COLO668 (cell line): Measurements from ENCODE around the gene OBP2B.
A peak's percentile ranks its signal among the peaks of the same experiment; 100 is the strongest.
"Not testable (repeated sequence)": the region's sequence is repeated elsewhere in the genome, so short reads cannot be mapped to it uniquely, and the experiment has no call there.

ENCODE experiments used
- DNase-seq: peaks from one replicate; lab custom pipeline; 2025; ENCODE audit not compliant: unreplicated experiment; lab: John Stamatoyannopoulos, UW

OBP2B gene

GRCh38 chr9:133238851-133239532 lies 29.9 kb upstream of the OBP2B start:
- DNase-seq: peak; percentile 42

DNA sequence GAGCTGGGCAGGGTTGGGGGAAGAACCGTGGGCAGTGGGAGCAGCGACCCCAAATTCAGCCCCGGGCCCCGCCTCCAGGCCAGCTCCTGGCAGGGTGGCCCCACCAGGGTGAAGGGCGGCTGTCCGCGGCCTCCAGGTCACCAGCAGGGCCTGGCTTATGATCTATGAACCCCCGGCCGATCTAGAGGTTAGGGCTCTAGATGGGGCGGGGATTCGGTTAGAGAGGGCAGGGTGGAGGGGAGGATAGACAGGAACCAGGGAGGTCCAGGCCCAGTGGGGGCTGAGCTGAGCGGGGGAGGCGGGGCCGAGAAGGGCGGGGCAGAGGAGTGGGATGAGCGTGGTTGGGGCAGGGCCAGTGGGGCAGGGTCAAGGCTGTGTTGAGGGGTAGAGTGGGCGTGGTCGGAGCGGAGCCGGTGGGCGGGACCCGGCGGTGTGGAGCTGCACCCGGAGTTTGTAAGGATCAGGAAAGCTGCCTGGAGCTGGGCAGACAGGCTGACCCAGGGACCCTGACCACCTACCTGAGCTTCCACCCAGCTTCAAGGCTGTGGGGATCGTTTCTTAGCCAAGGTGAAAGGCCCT lies 29.3 kb upstream of the OBP2B start:
- no peak for DNase-seq

- DNase-seq: no peak
Measured at GRCh38 chr9:133237035-133237731, 28.1 kb upstream of the OBP2B start.

DNA sequence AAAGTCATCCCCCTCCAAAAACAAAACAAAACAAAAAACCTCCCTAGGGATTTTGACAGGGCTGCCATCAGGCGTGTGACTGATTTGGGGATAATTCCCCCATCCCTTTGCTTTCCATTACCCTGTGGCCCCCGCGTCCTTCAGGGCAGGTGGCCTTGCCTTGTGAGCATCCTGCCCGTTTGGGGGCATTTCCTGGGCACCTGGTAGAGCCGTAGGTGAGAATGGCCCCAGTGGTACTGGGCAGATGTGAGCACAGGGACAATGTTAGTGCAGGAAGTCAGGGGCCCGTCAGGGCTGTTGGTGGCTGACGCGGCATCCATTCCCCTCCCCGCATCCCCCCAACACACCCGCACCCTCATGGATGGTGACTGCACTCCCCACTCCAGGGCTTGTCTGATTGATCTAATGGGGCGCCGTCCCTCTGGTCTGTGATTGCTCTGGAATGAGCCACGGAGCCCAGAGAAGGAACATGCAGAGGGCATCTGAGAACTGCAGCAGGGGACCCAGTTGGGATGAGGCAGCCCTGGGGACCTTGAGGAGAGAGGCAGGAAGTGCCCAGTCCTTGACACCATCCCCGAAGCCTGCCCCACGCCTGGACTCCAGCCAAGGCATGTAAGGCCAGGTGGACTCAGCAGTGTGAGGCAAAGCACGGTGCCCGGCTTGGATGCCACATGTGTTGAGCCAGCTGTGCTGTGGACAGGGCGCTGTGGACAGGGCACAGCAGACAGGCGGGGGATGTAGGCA lies 27.4 kb upstream of the OBP2B start:
- DNase-seq: peak; percentile 34

DNA sequence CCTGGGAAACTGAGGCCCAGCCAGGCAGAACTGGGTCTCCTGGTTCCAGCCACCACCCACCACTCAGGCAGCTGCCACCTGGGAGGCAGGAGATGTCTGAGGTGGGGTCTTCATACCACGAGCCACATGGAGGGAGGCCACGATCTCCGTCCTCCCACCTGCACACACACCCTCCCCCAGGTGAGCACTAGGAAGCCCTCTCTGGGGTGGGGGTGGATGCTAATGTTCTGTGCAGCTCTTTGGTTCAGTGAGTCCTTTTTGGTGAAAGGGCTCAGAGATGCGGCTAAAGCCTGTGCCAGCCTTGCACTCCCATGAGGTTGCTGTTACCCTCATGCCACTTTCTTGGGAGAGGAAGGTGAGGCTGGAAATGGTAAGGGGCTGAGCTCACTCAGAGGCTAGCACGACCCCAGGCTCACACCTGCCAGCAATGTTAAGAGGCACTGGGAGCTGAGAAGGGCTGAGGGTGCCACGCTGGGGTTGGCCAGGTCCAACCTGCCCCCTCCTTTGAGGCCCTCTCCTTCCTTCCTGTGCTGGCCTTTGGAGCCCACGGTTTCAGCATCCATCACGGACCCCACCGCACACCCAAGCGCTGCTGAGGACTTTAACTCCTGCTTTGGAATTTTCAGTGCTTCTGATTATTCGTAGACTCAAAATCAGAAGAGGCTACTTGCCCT lies 26.6 kb upstream of the OBP2B start:
- no peak for DNase-seq

GRCh38 chr9:133234577-133235322 lies 25.7 kb upstream of the OBP2B start:
- no peak for DNase-seq

DNA sequence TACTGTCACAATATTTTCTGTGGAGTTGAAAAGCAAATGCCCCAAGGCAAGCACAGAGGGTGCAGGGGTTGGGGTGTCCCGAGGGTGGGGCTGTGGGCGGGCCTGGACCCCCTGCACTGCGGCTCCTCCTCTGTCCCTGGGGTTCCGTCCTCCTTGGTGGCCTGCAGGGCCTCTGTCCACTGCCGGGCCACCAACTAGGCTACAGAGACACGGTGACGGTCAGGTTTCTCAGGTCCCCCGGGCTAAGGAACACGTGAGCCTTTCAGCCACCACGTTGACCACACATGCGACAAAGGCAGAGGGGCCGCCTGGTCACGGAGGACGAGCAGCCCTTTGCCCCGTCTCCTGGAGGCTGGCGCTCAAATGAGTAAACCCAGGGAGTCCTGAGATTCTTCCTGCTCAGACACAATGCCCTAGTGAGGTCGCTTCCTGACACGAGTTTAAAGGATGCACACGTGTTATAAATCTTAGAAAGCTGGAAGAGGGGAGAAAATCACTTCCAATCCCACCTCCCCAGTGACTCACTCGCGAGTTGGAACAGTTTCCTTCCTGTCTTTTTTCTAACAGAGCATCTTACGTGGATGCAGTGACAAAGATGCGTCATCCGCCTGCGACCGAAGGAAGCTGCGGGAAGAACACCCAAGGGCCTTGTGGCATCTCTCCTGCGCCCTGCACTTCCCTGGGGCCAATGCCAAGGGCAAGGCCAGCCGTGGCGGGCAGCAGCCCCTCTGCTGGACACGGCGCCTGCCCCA lies 24.8 kb upstream of the OBP2B start:
- DNase-seq: no peak

GRCh38 chr9:133231934-133232568 lies 23.0 kb upstream of the OBP2B start:
- not testable (repeated sequence) for DNase-seq

GRCh38 chr9:133230514-133230913 lies 21.5 kb upstream of the OBP2B start:
- not testable (repeated sequence) for DNase-seq

DNA sequence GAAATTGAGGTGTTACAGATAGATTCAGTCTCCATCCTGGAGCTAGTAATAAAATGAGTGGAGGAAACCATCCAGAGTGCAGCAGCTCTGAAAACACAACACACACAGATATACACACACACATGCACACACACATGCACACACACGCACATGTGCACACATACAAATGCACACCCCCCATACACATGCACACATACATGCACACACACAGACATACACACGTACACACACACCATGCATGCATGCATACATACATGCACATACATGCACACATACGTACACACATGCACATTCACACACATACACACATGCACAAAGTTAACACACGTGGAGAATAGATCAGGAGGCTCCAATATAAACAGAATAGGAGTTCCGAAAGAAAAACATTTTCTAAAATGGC lies 21.0 kb upstream of the OBP2B start:
- no peak for DNase-seq

- not testable (repeated sequence) for DNase-seq
Measured at GRCh38 chr9:133228474-133229193, 19.6 kb upstream of the OBP2B start.

GRCh38 chr9:133227996-133228395 lies 18.9 kb upstream of the OBP2B start:
- DNase-seq: not testable (repeated sequence)

DNA sequence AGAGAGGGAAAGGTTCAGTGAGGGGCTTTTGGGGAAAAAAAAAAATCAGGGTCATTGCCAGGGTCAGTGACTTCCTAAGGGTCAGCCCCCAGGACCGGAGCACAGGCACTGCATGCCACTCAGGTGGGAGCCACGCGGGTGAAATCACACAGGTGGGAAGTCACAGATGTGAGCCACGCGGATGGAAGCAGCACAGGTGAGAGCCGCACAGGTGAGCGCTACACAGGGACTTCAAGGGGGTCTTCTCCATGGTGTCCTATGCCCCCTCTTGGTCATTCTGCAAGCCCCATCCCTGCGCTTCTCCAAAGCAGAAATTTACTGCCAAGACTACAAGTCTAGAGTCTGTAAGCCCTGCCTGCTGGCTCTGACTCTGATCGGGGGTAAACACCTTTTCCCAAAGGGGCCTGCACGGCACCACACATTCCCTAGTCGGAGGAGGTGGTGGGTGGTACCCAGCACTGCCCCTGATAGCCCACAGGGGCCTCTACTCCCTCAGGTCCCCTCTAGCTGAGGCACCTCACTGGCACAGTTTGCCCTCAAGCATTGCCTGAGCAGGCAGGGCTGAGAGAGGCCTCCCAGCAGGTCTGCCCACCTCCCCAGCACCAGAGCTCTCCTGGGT lies 18.3 kb upstream of the OBP2B start:
- DNase-seq: no peak

- DNase-seq: no peak
Measured at GRCh38 chr9:133226219-133227171, 17.4 kb upstream of the OBP2B start.

DNA sequence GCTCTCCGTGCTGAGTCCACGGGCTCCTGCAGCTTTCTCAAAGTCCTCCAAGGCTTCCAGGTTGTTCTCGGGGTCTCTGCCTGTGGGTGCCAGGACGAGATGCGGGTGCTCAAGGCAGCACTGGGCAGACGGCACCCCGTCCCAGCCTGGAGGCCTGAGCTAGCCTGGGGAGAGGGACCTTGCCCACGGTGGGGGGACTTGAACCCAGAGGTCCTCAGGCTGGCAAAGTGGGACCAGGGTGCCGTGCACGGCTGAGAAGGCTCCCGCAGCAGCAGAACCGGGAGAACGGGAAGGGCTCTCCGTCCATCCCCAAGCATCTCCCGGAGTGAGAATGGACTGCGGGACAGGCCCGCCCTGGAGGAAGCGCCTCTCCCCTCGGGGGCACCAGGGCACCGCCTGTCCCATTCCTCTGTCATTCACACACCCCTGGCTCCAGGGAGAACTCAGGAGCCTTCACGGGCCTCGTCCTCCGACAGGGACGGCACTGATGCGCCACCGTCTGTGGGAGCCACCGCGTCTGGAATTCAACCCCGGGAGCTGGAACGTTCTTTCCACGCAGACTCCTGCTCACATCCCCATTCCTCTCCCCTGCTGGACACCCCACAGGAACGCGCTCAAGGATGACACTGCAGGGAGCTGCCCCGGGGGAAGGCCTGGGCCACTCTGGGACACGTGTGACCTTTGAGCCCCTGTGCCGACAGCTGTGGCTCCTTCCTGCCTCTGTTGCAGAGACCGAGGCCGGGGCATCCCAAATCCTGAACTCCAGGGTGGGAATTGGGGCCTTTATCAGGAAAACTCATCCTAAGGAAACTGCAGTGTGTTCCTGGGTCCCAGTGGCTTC lies 16.3 kb upstream of the OBP2B start:
- DNase-seq: no peak

DNA sequence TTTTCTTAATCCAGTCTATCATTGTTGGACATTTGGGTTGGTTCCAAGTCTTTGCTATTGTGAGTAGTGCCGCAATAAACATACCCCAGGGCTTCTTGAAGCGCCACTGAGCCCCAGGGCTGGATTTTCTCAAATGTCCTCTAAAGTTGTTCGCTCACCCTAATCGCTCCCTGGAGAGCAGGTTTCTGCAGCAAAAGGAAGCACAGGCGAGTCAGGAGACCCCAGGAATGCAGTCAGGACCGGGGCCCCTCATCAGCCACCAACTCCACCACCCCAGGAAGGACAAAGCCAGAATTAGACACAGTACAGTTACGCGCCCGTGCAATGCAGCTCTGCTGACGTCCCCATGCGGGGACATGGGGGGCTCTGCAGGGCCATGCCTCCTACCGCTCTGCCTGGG lies 15.7 kb upstream of the OBP2B start:
- DNase-seq: no peak
